Activated CD4-positive, alpha-beta T cell treated with anti-CD3 and anti-CD28 coated beads, Interleukin-2, amount 10 ng/mL, durations not matched to agents 24 days and 14 days (primary cell): Measurements from ENCODE around the gene NAA40. TPM values are rescaled to one million over a fixed set of nuclear protein-coding genes. Genes with fewer than 3 reads are reported as not detected.
A peak's percentile ranks its signal among the peaks of the same experiment; 100 is the strongest.

Experiments
- DNase-seq: peaks from one replicate; pipeline ENCODE4 v3.0.0; 2022
- H3K27ac Mint-ChIP-seq: one replicate; pipeline ENCODE4 v1.8.0; 2022; ENCODE audit warnings: mild to moderate bottlenecking, mixed read lengths
- H3K27me3 Mint-ChIP-seq: one replicate; pipeline ENCODE4 v1.8.0; 2022; ENCODE audit warnings: mixed read lengths
- H3K36me3 Mint-ChIP-seq: one replicate; pipeline ENCODE4 v1.8.0; 2022; ENCODE audit warnings: low read depth, mild to moderate bottlenecking, mixed read lengths
- H3K4me1 Mint-ChIP-seq: one replicate; pipeline ENCODE4 v1.8.0; 2021; ENCODE audit warnings: mixed read lengths
- H3K4me3 Mint-ChIP-seq: one replicate; pipeline ENCODE4 v1.8.0; 2022; ENCODE audit warnings: mild to moderate bottlenecking, moderate library complexity, mixed read lengths
- H3K9me3 Mint-ChIP-seq: one replicate; pipeline ENCODE4 v1.8.0; 2021; ENCODE audit warnings: mixed read lengths
- intact Hi-C: fragments of 100-400 bp; cut with micrococcal nuclease; formaldehyde crosslinking; loops from one replicate; pipeline ENCODE4 v1.15.1; 2023
- total RNA-seq: library from RNA; stranded (reverse); gene quantifications from 2 replicates; pipeline ENCODE4 v1.2.3, GENCODE V29; 2022

NAA40 gene
- total RNA-seq = 26.1 and 26.9 TPM in 2 replicates

- peak; percentile 97 for DNase-seq
- intact Hi-C loops = loop anchor here (1.0 to 2.0 kb wide), 4 partner anchors 36 to 170 kb away; partner anchors contain the start of genes COX8A, OTUB1 and ZFTA
- H3K27me3 Mint-ChIP-seq = no peaks in the 10 kb centered on the region
- H3K36me3 Mint-ChIP-seq = peaks cover 8% of the 10 kb centered on the region
- peak within 1 kb of the TSS; percentile 80 for H3K27ac Mint-ChIP-seq
- no peaks in the 10 kb centered on the region for H3K9me3 Mint-ChIP-seq
- peak within 1 kb of the TSS; percentile 87 for H3K4me3 Mint-ChIP-seq
- peaks cover 17% of the 10 kb centered on the region for H3K4me1 Mint-ChIP-seq
These were observed at the start of gene NAA40 for GRCh38 chr11:63938479-63939396. NAA40 (plus strand) TSS chr11:63939002; CDS start chr11:63939097, 95 bp downstream.

- intact Hi-C loops = loop anchor here (2.0 kb wide), 1 partner anchor 21 kb away; no protein-coding TSS in a partner anchor
- peaks cover 64% of the 10 kb centered on the region for H3K4me1 Mint-ChIP-seq
These were observed 49.5 kb upstream of the NAA40 start for GRCh38 chr11:63889344-63889743.

GRCh38 chr11:63890368-63890767, 48.4 kb upstream of the NAA40 start:
- peaks cover 59% of the 10 kb centered on the region for H3K4me1 Mint-ChIP-seq

More at GRCh38 chr11:63889344-63889743, 49.5 kb upstream of the NAA40 start:
- H3K4me3 Mint-ChIP-seq = peak overlapping the region; percentile 91
- H3K27ac Mint-ChIP-seq = peak overlapping the region; percentile 49
- H3K27me3 Mint-ChIP-seq = no peaks in the 10 kb centered on the region
- DNase-seq = no peak
- H3K9me3 Mint-ChIP-seq = no peaks in the 10 kb centered on the region
- H3K36me3 Mint-ChIP-seq = peaks cover 11% of the 10 kb centered on the region

GRCh38 chr11:63892228-63892627, 46.6 kb upstream of the NAA40 start:
- Mint-ChIP-seq H3K4me3 (no peak overlapping the region), H3K27ac (peak overlapping the region; percentile 48), H3K27me3 (no peaks in the 10 kb centered on the region), H3K9me3 (no peaks in the 10 kb centered on the region), H3K36me3 (peaks cover 32% of the 10 kb centered on the region), H3K4me1 (peaks cover 59% of the 10 kb centered on the region)
- DNase-seq = no peak
- intact Hi-C loops = no loop called here

More at GRCh38 chr11:63890368-63890767, 48.4 kb upstream of the NAA40 start:
- H3K27me3 Mint-ChIP-seq = no peaks in the 10 kb centered on the region
- no peak overlapping the region for H3K4me3 Mint-ChIP-seq
- H3K9me3 Mint-ChIP-seq = no peaks in the 10 kb centered on the region
- H3K36me3 Mint-ChIP-seq = peaks cover 16% of the 10 kb centered on the region
- H3K27ac Mint-ChIP-seq = no peak overlapping the region
- intact Hi-C loops = no loop called here
- no peak for DNase-seq

GRCh38 chr11:63893355-63893754, 45.4 kb upstream of the NAA40 start:
- H3K4me3 Mint-ChIP-seq = no peak overlapping the region
- intact Hi-C loops = no loop called here
- peaks cover 49% of the 10 kb centered on the region for H3K4me1 Mint-ChIP-seq
- H3K9me3 Mint-ChIP-seq = no peaks in the 10 kb centered on the region
- DNase-seq = no peak
- no peaks in the 10 kb centered on the region for H3K27me3 Mint-ChIP-seq
- no peak overlapping the region for H3K27ac Mint-ChIP-seq
- H3K36me3 Mint-ChIP-seq = peaks cover 40% of the 10 kb centered on the region

GRCh38 chr11:63896071-63896470, 42.7 kb upstream of the NAA40 start:
- no peaks in the 10 kb centered on the region for H3K9me3 Mint-ChIP-seq
- DNase-seq = no peak
- intact Hi-C loops = no loop called here
- peaks cover 22% of the 10 kb centered on the region for H3K4me1 Mint-ChIP-seq
- no peak overlapping the region for H3K4me3 Mint-ChIP-seq
- peaks cover 51% of the 10 kb centered on the region for H3K36me3 Mint-ChIP-seq
- no peaks in the 10 kb centered on the region for H3K27me3 Mint-ChIP-seq
- H3K27ac Mint-ChIP-seq = no peak overlapping the region

- no peak overlapping the region for H3K4me3 Mint-ChIP-seq
- intact Hi-C loops = no loop called here
These were observed 41.2 kb upstream of the NAA40 start for GRCh38 chr11:63897459-63898146.

GRCh38 chr11:63901660-63902059, 37.1 kb upstream of the NAA40 start:
- H3K36me3 Mint-ChIP-seq = peaks cover 66% of the 10 kb centered on the region
- intact Hi-C loops = no loop called here
- peak; percentile 69 for DNase-seq
- H3K4me1 Mint-ChIP-seq = peaks cover 4% of the 10 kb centered on the region
- no peak overlapping the region for H3K4me3 Mint-ChIP-seq
- no peak overlapping the region for H3K27ac Mint-ChIP-seq
- no peaks in the 10 kb centered on the region for H3K9me3 Mint-ChIP-seq
- H3K27me3 Mint-ChIP-seq = no peaks in the 10 kb centered on the region

More at GRCh38 chr11:63897459-63898146, 41.2 kb upstream of the NAA40 start:
- Mint-ChIP-seq H3K27ac (no peak overlapping the region), H3K27me3 (no peaks in the 10 kb centered on the region), H3K9me3 (no peaks in the 10 kb centered on the region), H3K4me1 (peaks cover 11% of the 10 kb centered on the region), H3K36me3 (peaks cover 61% of the 10 kb centered on the region)
- no peak for DNase-seq

GRCh38 chr11:63903884-63904283, 34.9 kb upstream of the NAA40 start:
- intact Hi-C loops = no loop called here

GRCh38 chr11:63904743-63905142, 34.1 kb upstream of the NAA40 start:
- no peak for DNase-seq
- Mint-ChIP-seq H3K4me3 (no peak overlapping the region), H3K27me3 (no peaks in the 10 kb centered on the region), H3K9me3 (no peaks in the 10 kb centered on the region), H3K36me3 (peaks cover 49% of the 10 kb centered on the region), H3K4me1 (peaks cover 4% of the 10 kb centered on the region), H3K27ac (no peak overlapping the region)
- intact Hi-C loops = no loop called here

More at GRCh38 chr11:63903884-63904283, 34.9 kb upstream of the NAA40 start:
- Mint-ChIP-seq H3K36me3 (peaks cover 56% of the 10 kb centered on the region), H3K4me3 (no peak overlapping the region), H3K27me3 (no peaks in the 10 kb centered on the region), H3K4me1 (peaks cover 4% of the 10 kb centered on the region), H3K9me3 (no peaks in the 10 kb centered on the region), H3K27ac (no peak overlapping the region)
- no peak for DNase-seq

- intact Hi-C loops = no loop called here
- H3K36me3 Mint-ChIP-seq = peaks cover 50% of the 10 kb centered on the region
- H3K27ac Mint-ChIP-seq = no peak overlapping the region
- no peak overlapping the region for H3K4me3 Mint-ChIP-seq
- H3K27me3 Mint-ChIP-seq = no peaks in the 10 kb centered on the region
- DNase-seq = no peak
- peaks cover 4% of the 10 kb centered on the region for H3K4me1 Mint-ChIP-seq
- H3K9me3 Mint-ChIP-seq = no peaks in the 10 kb centered on the region
These were observed 33.6 kb upstream of the NAA40 start for GRCh38 chr11:63905179-63905578.

- peaks cover 44% of the 10 kb centered on the region for H3K36me3 Mint-ChIP-seq
- intact Hi-C loops = loop anchor here (1.0 kb wide), 1 partner anchor 69 kb away; no protein-coding TSS in a partner anchor
These were observed 32.7 kb upstream of the NAA40 start for GRCh38 chr11:63906087-63906486.

GRCh38 chr11:63906585-63906984, 32.2 kb upstream of the NAA40 start:
- H3K9me3 Mint-ChIP-seq = no peaks in the 10 kb centered on the region
- no peak overlapping the region for H3K4me3 Mint-ChIP-seq
- no peak overlapping the region for H3K27ac Mint-ChIP-seq
- peaks cover 39% of the 10 kb centered on the region for H3K36me3 Mint-ChIP-seq
- peaks cover 4% of the 10 kb centered on the region for H3K4me1 Mint-ChIP-seq
- intact Hi-C loops = loop anchor here (1.0 kb wide), 1 partner anchor 69 kb away; no protein-coding TSS in a partner anchor
- H3K27me3 Mint-ChIP-seq = no peaks in the 10 kb centered on the region
- DNase-seq = peak; percentile 82

More at GRCh38 chr11:63906087-63906486, 32.7 kb upstream of the NAA40 start:
- Mint-ChIP-seq H3K9me3 (no peaks in the 10 kb centered on the region), H3K27me3 (no peaks in the 10 kb centered on the region), H3K4me1 (peaks cover 4% of the 10 kb centered on the region), H3K4me3 (no peak overlapping the region), H3K27ac (no peak overlapping the region)
- no peak for DNase-seq

- Mint-ChIP-seq H3K9me3 (no peaks in the 10 kb centered on the region), H3K36me3 (peaks cover 36% of the 10 kb centered on the region), H3K4me3 (no peak overlapping the region), H3K4me1 (peaks cover 4% of the 10 kb centered on the region), H3K27ac (no peak overlapping the region), H3K27me3 (no peaks in the 10 kb centered on the region)
- no peak for DNase-seq
- intact Hi-C loops = no loop called here
These were observed 31.7 kb upstream of the NAA40 start for GRCh38 chr11:63907063-63907462.
